ENCODE measurements around the gene MAPKAP1.

- TF ChIP-seq CTCF (IDR thresholded peaks at IDR 0.05) (no peak), POLR2A (IDR thresholded peaks at IDR 0.05) (no peak), POLR2AphosphoS5 (IDR thresholded peaks at IDR 0.05) (no peak)
These were observed 281.7 kb downstream of the MAPKAP1 start for GRCh38 chr9:125425170-125425897.
